Panc1 (cell line): Measurements from ENCODE around the gene SYTL3.

Source experiments
- CTCF ChIP-seq: fragments of 450-650 bp; IDR thresholded peaks from 2 replicates; pipeline ENCODE4 v1.5.1; 2017; ENCODE audit warnings: mild to moderate bottlenecking
- POLR2AphosphoS5 ChIP-seq: IDR thresholded peaks from 2 replicates; pipeline ENCODE4 v1.6.1; 2012; ENCODE audit warnings: mild to moderate bottlenecking, low read depth, low read length, moderate library complexity
- SIN3A ChIP-seq: IDR thresholded peaks from 2 replicates; pipeline ENCODE4 v1.6.1; 2012; ENCODE audit warnings: low read depth, mild to moderate bottlenecking, low read length, moderate library complexity, borderline replicate concordance; ENCODE audit not compliant: insufficient read depth
- TCF7L2 ChIP-seq: IDR thresholded peaks from 2 replicates; pipeline ENCODE4 v1.6.1; 2011; ENCODE audit warnings: mild to moderate bottlenecking, low read depth, low read length, inconsistent platforms
- TF ChIP-seq, protein P1 (sequence below), 2 experiments: IDR thresholded peaks; 2 replicates each; pipeline ENCODE4 v1.6.1; 2011 to 2012; ENCODE audit warnings: low read depth in 2 of 2, control low read depth in 1 of 2, low read length in 1 of 2, mild to moderate bottlenecking in 1 of 2, moderate library complexity in 1 of 2; ENCODE audit not compliant: insufficient read depth in 1 of 2

- TF ChIP-seq CTCF (no peak), POLR2AphosphoS5 (no peak), TCF7L2 (no peak), SIN3A (no peak)
- TF ChIP-seq, protein P1, sequence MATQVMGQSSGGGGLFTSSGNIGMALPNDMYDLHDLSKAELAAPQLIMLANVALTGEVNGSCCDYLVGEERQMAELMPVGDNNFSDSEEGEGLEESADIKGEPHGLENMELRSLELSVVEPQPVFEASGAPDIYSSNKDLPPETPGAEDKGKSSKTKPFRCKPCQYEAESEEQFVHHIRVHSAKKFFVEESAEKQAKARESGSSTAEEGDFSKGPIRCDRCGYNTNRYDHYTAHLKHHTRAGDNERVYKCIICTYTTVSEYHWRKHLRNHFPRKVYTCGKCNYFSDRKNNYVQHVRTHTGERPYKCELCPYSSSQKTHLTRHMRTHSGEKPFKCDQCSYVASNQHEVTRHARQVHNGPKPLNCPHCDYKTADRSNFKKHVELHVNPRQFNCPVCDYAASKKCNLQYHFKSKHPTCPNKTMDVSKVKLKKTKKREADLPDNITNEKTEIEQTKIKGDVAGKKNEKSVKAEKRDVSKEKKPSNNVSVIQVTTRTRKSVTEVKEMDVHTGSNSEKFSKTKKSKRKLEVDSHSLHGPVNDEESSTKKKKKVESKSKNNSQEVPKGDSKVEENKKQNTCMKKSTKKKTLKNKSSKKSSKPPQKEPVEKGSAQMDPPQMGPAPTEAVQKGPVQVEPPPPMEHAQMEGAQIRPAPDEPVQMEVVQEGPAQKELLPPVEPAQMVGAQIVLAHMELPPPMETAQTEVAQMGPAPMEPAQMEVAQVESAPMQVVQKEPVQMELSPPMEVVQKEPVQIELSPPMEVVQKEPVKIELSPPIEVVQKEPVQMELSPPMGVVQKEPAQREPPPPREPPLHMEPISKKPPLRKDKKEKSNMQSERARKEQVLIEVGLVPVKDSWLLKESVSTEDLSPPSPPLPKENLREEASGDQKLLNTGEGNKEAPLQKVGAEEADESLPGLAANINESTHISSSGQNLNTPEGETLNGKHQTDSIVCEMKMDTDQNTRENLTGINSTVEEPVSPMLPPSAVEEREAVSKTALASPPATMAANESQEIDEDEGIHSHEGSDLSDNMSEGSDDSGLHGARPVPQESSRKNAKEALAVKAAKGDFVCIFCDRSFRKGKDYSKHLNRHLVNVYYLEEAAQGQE (IDR thresholded peaks at IDR 0.05; ENCODE audit: insufficient read depth in 1 of 2, low read depth in 2 of 2, low read length in 1 of 2), result no peak
Observed at GRCh38 chr6:158680481-158680880, 30.6 kb downstream of the SYTL3 start.
